ENCODE results near the gene ARL6IP4. TPM values are rescaled to one million over a fixed set of nuclear protein-coding genes. Genes with fewer than 3 reads are reported as not detected.
"Not testable (repeated sequence)": the region's sequence is repeated elsewhere in the genome, so short reads cannot be mapped to it uniquely, and the experiment has no call there.

Gene ARL6IP4
- total and polyA plus RNA-seq, 7 donors = 113 to 193 (median 130) TPM

DNA sequence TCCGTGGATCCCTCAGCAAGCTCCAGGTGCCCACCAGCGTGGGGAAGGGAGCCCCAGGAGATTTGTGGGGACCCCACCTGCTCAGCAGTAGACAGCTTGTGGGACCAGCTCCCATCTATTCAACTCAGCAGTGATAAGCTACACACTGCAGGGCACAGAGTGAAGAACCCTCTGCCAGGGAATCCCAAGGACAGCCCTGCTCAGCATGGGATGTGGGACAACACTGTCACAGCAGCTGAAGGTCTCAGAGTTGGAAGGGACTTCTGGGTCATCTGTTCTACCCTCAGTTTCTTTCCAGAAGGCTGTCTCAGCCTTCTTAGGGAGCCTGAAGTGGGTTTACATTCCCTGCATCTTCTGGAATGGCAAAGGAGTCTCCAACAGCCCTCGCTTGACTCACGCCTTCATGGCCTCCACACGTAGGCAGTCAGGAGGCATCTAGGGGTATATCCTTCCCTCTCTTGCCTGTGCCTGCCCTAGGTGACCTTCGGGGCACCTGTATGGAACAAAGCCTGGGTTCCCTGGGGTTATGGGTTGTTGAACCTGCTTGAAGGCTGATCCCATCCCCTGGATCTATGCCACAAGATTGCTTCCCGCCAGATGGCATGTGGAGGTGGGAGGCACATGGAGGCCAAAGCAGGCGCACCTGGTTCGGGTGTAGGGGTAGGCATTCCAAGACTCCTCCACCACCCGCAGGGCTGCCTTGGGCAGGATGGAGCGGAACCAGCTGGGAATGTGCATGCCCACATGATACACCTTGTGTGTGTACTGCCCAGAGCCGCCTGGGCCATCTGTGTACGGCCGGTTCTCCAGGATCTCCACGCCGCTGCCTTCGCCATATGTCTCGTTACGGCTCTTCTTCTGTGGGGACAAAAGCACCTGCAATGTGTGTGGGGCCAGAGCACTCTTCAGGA is 33.0 kb downstream of the ARL6IP4 start:
- peaks cover 0 to 21% of the 10 kb centered on the region in 2 donors for H3K36me3 ChIP-seq (ENCODE audit: insufficient read depth in 1 of 2, low read depth in 1 of 2)
- H3K27me3 ChIP-seq (ENCODE audit: insufficient read depth in 3 of 3, low read length in 2 of 3) = no peaks in the 10 kb centered on the region
- no peak overlapping the region for H3K4me3 ChIP-seq
- TF ChIP-seq, protein P1, sequence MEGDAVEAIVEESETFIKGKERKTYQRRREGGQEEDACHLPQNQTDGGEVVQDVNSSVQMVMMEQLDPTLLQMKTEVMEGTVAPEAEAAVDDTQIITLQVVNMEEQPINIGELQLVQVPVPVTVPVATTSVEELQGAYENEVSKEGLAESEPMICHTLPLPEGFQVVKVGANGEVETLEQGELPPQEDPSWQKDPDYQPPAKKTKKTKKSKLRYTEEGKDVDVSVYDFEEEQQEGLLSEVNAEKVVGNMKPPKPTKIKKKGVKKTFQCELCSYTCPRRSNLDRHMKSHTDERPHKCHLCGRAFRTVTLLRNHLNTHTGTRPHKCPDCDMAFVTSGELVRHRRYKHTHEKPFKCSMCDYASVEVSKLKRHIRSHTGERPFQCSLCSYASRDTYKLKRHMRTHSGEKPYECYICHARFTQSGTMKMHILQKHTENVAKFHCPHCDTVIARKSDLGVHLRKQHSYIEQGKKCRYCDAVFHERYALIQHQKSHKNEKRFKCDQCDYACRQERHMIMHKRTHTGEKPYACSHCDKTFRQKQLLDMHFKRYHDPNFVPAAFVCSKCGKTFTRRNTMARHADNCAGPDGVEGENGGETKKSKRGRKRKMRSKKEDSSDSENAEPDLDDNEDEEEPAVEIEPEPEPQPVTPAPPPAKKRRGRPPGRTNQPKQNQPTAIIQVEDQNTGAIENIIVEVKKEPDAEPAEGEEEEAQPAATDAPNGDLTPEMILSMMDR (IDR thresholded peaks at IDR 0.05) = no peak
- DNase-seq = peak in 1 of 2 donors; percentile 36
- H3K4me1 ChIP-seq = no peaks in the 10 kb centered on the region
- H3K27ac ChIP-seq = no peak overlapping the region
- WGBS, 3 donors = 96% methylated on average over 19 of the region's 19 CpGs
- peak in 1 of 4 donors; percentile 25 for ATAC-seq
- no peaks in the 10 kb centered on the region for H3K9me3 ChIP-seq
- intact Hi-C loops (cut with DNase I) = no loop called here

DNA sequence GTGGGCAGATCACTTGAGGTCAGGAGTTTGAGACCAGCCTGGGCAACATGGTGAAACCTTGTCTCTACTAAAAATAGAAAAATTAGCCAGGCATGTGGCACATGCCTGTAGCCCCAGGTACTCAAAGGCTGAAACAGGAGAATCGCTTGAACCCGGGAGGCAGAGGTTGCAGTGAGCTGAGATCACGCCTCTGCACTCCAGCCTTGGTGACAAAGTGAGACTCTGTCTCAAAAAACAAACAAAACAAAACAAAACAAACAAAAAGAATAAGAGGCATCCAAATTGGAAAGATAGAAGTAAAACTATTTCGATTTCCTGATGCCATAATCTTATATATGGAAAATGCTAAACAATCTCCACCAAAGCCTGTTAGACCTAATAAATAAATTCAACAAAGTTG is 34.0 kb downstream of the ARL6IP4 start:
- ATAC-seq; H3K4me3 ChIP-seq; H3K9me3 ChIP-seq; H3K4me1 ChIP-seq; H3K27ac ChIP-seq; H3K27me3 ChIP-seq (ENCODE audit: insufficient read depth in 3 of 3, low read length in 2 of 3); intact Hi-C loops (cut with DNase I): not testable (repeated sequence)
- WGBS, 3 donors = 82 to 91% (median 82%) methylated on average over 4 of the region's 4 CpGs
- peaks cover 0 to 16% of the 10 kb centered on the region in 2 donors for H3K36me3 ChIP-seq (ENCODE audit: insufficient read depth in 1 of 2, low read depth in 1 of 2)
- DNase-seq = peak in 1 of 2 donors; percentile 4

DNA sequence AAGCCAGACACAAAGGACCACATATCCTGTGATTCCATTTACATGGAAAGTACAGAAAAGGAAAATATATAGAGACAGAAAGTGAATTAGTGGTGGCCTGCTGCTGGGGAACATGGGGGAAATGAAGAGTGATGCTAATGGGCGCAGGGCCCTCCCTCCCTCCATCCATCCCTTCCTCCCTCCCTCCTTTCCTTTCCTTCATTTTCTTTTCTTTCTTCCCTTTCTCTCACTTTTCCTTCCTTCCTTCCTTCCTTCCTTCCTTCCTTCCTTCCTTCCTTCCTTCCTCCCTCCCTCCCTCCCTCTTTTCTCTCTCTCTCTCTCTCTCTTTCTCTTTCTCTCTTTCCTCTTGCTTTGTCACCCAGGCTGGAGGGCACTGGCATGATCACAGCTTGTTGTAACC is 37.3 kb downstream of the ARL6IP4 start:
- no peaks in the 10 kb centered on the region for H3K27me3 ChIP-seq (ENCODE audit: insufficient read depth in 3 of 3, low read length in 2 of 3)
- ATAC-seq (no peak), DNase-seq (no peak)
- intact Hi-C loops (cut with DNase I) = no loop called here
- TF ChIP-seq, protein P1 (IDR thresholded peaks at IDR 0.05) = no peak
- 100% methylated on average over 1 of the region's 1 CpG for WGBS, 3 donors
- no peak overlapping the region for H3K27ac ChIP-seq
- no peaks in the 10 kb centered on the region for H3K4me1 ChIP-seq
- no peak overlapping the region for H3K4me3 ChIP-seq
- no peaks in the 10 kb centered on the region for H3K36me3 ChIP-seq (ENCODE audit: insufficient read depth in 1 of 2, low read depth in 1 of 2)
- H3K9me3 ChIP-seq = no peaks in the 10 kb centered on the region

DNA sequence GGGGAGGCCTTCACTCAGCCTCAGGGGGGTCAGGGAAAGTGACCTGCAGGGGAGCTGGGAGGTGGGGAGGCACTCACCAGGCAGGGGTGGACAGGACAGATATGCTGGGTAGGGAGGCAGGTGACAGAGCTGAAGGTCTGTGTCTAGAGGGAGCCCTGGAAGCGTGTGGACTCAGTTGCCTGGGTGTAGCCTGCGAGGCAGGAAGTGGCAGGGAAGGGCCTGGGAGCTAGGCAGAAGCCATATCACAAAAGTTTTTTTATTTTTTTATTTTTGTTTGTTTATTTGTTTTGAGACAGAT is 39.3 kb downstream of the ARL6IP4 start:
- H3K4me1 ChIP-seq = no peaks in the 10 kb centered on the region
- peak in 1 of 4 donors; percentile 17 for ATAC-seq
- intact Hi-C loops (cut with DNase I) = no loop called here
- no peak for DNase-seq
- TF ChIP-seq, protein P1 (IDR thresholded peaks at IDR 0.05) = no peak
- H3K27me3 ChIP-seq (ENCODE audit: insufficient read depth in 3 of 3, low read length in 2 of 3) = no peaks in the 10 kb centered on the region
- WGBS, 3 donors = 87 to 100% (median 91%) methylated on average over 2 of the region's 2 CpGs
- H3K4me3 ChIP-seq = no peak overlapping the region
- no peaks in the 10 kb centered on the region for H3K9me3 ChIP-seq
- no peaks in the 10 kb centered on the region for H3K36me3 ChIP-seq (ENCODE audit: insufficient read depth in 1 of 2, low read depth in 1 of 2)
- H3K27ac ChIP-seq = no peak overlapping the region

DNA sequence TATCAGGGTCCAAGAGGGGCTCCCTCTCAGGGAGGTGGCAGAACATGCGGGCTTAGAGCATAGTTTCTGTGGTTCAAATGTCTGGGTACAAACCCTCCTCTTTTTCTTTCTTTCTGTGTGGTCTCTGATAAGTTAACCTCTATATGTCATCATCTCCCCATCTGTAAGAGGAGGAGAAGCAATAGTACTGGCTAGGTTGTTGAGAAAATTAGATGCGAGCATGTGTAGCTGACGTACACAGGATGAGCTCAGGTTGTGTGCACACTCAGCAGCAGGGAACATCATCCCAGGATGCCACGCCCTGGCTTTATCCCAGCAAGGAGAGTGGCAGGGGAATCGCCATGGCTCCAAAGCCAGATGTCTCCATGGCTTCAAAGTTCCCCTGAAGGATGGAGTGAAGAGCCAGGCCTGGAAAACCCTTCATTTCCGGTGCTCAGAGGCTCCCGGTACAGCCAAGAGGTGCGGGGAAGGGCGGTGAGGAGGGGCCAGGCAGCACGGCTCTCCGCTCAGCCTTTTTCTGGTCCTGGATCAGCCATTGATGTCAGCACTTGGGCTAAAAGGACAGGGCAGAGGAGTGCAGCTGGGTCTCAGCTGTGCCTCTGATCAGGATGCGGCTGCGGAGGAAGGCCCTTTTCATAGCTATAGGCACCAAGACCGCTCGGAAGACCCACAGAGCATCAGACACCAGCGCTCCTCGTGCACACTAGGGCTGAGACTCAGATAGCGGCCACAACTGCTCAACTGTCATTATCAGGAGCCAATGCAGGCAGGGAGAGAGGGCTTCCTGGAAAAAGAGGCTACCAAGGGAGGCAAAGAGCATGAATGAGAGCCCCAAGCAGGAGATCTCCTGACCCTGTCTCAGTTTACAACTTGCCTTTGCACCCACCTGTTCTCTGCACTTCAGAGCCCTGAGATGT is 41.5 kb downstream of the ARL6IP4 start:
- DNase-seq = no peak

More for the DNA sequence above, 41.5 kb downstream of the ARL6IP4 start:
- 89 to 92% (median 89%) methylated on average over 18 of the region's 18 CpGs for WGBS, 3 donors
- Histone ChIP-seq H3K27me3 (ENCODE audit: insufficient read depth in 3 of 3, low read length in 2 of 3) (no peaks in the 10 kb centered on the region), H3K4me1 (no peaks in the 10 kb centered on the region), H3K27ac (no peak overlapping the region), H3K36me3 (ENCODE audit: insufficient read depth in 1 of 2, low read depth in 1 of 2) (no peaks in the 10 kb centered on the region), H3K4me3 (no peak overlapping the region), H3K9me3 (no peaks in the 10 kb centered on the region)
- intact Hi-C loops (cut with DNase I) = no loop called here
- no peak for ATAC-seq
- TF ChIP-seq, protein P1 (IDR thresholded peaks at IDR 0.05) = no peak

All from psoas muscle (tissue), 8 donors.